B cell (primary cell): Measurements from ENCODE around the gene CCDC63.

Source experiments
- EZH2 ChIP-seq: IDR thresholded peaks from 2 replicates; pipeline ENCODE4 v1.6.1; 2012; ENCODE audit warnings: borderline replicate concordance, low read depth, mild to moderate bottlenecking, moderate library complexity, low read length; ENCODE audit not compliant: insufficient read depth, poor library complexity, severe bottlenecking
- TF ChIP-seq, protein P1 (sequence below): fragments of 200-600 bp; IDR thresholded peaks from one replicate; pipeline ENCODE4 v1.8.0; 2022; ENCODE audit warnings: antibody characterized with exemption, mild to moderate bottlenecking

DNA sequence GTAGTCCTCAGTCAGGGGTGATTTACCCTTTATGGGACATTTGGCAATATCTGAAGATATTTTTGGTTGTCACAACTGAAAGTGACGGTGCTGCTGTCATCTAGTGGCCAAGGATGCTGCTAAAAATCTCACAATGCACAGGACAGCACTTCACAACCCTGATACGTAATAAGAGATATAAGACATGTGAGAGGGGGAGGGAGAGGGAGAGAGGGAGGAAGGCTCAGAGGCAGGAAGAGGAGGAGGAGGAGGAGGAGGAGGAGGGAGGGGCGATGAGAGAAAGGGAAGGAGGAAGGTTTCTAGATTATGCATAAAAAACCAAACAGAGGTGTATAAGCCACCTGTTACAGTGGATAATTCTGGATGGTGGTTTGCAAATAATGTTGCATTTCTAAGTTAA lies 59.3 kb downstream of the CCDC63 start:
- TF ChIP-seq, protein P1, sequence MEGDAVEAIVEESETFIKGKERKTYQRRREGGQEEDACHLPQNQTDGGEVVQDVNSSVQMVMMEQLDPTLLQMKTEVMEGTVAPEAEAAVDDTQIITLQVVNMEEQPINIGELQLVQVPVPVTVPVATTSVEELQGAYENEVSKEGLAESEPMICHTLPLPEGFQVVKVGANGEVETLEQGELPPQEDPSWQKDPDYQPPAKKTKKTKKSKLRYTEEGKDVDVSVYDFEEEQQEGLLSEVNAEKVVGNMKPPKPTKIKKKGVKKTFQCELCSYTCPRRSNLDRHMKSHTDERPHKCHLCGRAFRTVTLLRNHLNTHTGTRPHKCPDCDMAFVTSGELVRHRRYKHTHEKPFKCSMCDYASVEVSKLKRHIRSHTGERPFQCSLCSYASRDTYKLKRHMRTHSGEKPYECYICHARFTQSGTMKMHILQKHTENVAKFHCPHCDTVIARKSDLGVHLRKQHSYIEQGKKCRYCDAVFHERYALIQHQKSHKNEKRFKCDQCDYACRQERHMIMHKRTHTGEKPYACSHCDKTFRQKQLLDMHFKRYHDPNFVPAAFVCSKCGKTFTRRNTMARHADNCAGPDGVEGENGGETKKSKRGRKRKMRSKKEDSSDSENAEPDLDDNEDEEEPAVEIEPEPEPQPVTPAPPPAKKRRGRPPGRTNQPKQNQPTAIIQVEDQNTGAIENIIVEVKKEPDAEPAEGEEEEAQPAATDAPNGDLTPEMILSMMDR = no peak
- no peak for TF ChIP-seq EZH2
